Activated naive CD4-positive, alpha-beta T cell (primary cell): ENCODE data around the gene KRTAP5-4.

Experiments used
- DNase-seq, 4 experiments: peaks; one replicate each; lab custom pipeline; 2025; lab: John Stamatoyannopoulos, UW

KRTAP5-4 gene

DNA sequence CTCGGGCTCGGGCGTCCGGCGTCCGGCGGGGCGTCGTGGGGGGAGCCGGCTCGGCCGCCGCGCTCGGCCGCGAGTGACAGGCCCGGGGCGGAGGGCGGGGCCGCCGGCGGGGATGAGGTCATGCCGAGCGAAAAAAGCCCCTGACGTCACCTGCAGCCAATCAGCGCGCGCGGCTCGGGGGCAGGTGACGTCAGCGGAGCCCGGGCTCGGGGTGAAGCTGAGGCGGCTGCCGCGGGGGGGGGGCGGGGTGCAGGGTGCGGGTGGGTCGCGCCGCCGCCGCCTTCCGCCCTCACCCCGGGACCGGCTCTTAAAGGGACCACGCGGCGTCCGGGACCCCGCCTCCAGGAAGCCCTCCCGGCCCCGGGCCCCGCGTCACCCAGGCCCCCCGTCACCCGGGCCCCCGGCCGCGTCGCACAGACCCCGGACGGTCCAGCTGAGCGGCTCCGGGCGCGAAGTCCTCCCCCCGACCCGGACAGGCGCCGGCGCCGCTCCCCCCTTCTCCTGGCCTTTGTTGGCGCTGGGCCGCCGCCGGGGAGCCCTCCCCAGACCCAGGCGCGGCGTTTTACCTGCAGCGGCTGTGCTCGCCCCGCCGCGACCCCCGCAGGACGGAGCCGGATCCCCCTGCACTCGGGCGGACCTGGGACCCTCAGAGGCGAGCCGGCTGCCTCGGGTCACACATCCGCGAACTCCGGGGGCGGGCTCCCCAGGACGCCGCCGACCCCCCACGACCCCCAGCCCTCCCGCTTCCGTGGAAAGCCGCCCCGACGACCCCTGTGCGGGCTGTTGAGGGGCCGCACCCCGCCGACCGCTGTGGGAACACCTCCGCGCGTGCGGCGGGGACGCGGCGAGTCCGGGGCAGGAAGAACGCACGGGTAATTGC, 49.5 kb downstream of the KRTAP5-4 start, which contains the start of gene DUSP8:
TSS of gene DUSP8 (minus strand) at position 75 of the 880 bp plus-strand sequence. CDS start 6,445 bp downstream, outside the sequence.
- peak; percentile 71 to 95 (median 86) for DNase-seq

DNA sequence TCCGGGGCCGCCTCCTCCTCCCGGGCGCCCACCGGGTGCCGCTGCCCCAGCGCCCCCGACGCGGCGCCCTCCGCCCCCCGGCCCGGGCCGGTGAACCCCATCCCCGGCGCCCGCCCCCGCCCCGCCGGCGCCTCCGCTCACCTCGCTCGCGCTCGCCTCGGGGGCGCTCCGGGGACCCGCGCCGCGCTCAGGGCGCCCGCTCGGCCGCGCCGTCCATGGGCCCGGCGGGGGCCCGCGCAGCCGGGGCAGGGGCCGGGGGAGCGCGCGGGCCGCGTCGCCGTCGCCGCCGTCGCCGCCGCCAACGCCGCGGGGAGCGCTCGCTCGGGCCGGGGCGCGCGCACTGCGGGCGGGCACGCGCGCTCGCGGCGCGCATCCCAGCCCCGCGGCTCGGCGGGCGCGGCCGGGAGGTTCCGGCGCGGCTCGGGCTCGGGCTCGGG, 50.2 kb downstream of the KRTAP5-4 start:
- DNase-seq = no peak
